GM21367 (cell line): ENCODE data around the gene OR52A5.

Experiments used
- ATAC-seq: cut with Tn5 transposase; IDR thresholded peaks from one replicate; pipeline ENCODE4 v1.9.1; 2021; ENCODE audit not compliant: unreplicated experiment

OR52A5 gene

DNA sequence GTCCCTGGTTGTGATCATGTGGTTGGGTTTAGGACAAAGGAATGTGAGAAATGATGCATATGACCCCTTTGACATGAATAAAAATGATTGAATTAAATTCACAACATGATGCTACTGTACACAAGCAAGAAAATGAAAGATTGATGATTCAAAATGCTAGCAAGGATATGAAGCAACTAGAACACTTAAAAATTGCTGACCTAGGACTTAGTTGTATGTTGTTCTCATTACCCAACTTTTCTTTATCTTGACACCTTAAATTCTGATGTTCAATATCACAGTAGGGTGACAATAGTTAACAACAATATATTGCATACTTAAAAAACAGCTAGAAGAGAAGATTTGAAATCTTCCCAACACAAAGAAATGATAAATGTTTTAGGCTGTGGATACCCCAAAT is 20.6 kb downstream of the OR52A5 start:
- no peak for ATAC-seq

- no peak for ATAC-seq
Observed at GRCh38 chr11:5115339-5115738, 22.8 kb downstream of the OR52A5 start.

DNA sequence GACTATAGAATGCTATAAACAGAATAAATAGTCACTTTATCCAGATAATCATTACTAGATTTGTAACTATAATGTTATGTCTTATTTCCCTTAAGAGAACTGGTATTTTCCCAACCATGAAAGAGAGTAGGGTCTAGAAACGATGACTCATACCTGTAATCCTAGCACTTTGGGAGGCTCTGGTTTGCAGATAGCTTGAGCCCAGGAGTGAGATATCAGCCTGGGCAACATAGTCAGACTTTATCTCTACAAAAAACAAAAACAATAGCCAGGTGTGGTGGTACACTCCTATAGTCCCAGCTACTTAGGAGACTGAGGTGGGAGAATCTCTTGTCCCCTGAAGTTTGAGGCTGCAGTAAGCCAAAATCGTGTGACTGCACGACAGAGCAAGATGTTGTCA is 30.9 kb downstream of the OR52A5 start:
- ATAC-seq: no peak

GRCh38 chr11:5103066-5103465 is 35.1 kb downstream of the OR52A5 start:
- no peak for ATAC-seq

DNA sequence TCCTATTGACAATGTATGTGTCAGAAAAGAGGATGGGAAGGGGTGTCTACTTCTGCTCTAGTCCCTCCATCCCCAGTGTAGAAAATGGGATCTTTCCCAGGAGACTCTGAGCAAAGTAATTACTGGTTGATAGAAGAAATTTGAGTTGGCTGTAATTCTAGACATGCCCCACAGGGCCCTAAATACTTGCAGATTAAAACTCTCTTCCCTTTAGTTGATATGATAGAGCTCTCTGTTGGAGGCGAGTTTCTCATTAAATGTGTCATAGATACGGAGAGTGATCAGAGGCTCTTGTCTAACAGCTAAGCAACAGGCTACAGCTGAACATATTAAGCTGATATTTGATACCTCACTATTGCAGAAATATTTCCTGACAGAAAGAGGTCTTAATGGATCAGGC is 35.9 kb downstream of the OR52A5 start:
- ATAC-seq: no peak

- ATAC-seq: no peak
Observed at GRCh38 chr11:5096011-5096410, 42.1 kb downstream of the OR52A5 start.

DNA sequence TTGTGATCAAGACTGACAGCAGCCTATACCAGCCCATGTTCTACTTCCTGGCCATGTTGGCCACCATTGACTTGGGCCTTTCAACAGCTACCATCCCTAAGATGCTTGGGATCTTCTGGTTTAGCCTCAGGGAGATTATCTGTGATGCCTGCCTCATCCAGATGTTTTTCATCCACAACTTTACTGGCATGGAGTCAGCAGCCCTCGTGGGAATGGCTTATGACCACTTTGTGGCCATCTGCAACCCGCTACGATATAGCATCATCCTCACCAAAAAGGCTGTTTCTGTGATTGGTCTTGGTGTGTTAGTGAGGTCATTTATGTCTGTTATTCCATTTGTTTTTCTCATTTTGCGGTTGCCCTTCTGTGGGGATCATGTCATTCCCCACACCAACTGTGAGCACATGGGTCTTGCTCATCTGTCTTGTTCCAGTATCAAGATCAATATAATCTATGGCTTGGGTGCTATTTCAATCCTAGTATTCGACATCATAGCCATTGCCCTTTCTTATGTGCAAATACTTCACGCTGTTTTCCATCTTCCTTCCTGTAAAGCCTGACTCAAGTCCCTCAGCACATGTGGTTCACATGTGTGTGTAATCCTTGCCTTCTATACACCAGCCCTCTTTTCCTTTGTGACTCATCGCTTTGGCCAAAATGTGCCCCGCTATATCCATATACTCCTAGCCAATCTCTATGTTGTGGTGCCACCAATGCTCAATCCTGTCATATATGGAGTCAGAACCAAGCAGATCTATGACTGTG is 45.2 kb downstream of the OR52A5 start:
- ATAC-seq: no peak

DNA sequence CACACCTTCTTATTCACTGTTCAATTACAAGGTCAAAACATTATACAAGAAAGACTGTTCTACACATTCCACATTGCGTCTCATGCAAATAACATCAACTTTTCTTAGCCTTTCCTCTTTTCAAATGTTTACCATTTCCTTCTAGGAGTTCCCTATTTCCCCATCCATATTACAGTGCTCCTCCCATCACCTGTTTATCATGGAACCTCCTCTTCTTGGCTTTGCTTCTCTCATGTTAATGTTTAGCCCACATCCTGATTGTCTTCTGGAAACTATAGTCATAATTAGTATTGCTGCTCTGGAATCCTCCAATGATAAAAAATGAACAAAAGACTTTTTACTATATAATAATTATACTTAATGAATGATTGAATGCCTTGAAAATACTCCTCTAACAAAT is 47.5 kb downstream of the OR52A5 start:
- ATAC-seq: no peak

DNA sequence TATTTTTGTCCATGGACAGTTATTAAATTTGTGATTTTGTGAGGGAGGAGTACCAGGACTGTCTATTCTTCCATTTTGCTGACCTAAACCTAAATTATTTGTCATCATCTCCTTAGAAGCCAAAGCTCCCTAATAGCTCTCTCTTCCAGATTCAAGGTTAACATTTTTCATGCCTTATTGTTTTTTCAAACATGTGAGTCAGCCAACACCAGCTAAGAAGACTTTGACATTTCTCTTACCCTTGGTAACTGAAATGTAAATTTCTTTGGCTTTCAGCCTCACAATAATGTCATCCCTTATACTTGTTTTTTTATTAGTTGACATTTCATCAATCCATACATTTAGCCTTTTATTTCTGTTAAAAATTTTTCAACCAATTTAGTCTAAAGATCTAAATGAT is 49.6 kb downstream of the OR52A5 start:
- ATAC-seq: no peak

GRCh38 chr11:5083602-5084001 is 54.6 kb downstream of the OR52A5 start:
- ATAC-seq: no peak

GRCh38 chr11:5081405-5081804 is 56.8 kb downstream of the OR52A5 start:
- ATAC-seq: no peak
